HG03520 (cell line): ENCODE measurements around the gene CAPG.
"Not testable (repeated sequence)": the region's sequence is repeated elsewhere in the genome, so short reads cannot be mapped to it uniquely, and the experiment has no call there.

Experiments used
- ATAC-seq: cut with Tn5 transposase; IDR thresholded peaks from one replicate; pipeline ENCODE4 v1.9.1; 2021; ENCODE audit warnings: mild to moderate bottlenecking, moderate library complexity; ENCODE audit not compliant: unreplicated experiment

CAPG gene

GRCh38 chr2:85421260-85422071, 11.3 kb upstream of the CAPG start:
- no peak for ATAC-seq

GRCh38 chr2:85420536-85421259, 10.5 kb upstream of the CAPG start:
- ATAC-seq = peak; percentile 64

- no peak for ATAC-seq
Measured at GRCh38 chr2:85419009-85419675, 9.0 kb upstream of the CAPG start.

GRCh38 chr2:85418132-85419008, 8.2 kb upstream of the CAPG start, which contains the start of gene SH2D6:
Gene SH2D6, plus strand, starts transcription at chr2:85418714. Its CDS starts 10,752 bp downstream, at chr2:85429466.
- ATAC-seq = peak; percentile 77

GRCh38 chr2:85415980-85416650, 5.9 kb upstream of the CAPG start:
- no peak for ATAC-seq

GRCh38 chr2:85414761-85415553, 4.8 kb upstream of the CAPG start:
- no peak for ATAC-seq

GRCh38 chr2:85414421-85414759, 4.2 kb upstream of the CAPG start:
- not testable (repeated sequence) for ATAC-seq

GRCh38 chr2:85413592-85414420, 3.6 kb upstream of the CAPG start:
- ATAC-seq = no peak

GRCh38 chr2:85411405-85411748, 1.2 kb upstream of the CAPG start:
- no peak for ATAC-seq

GRCh38 chr2:85410584-85411404, 628 bp upstream of the CAPG start:
- ATAC-seq = no peak

- no peak for ATAC-seq
Measured at GRCh38 chr2:85405201-85406059, 4.7 kb downstream of the CAPG start.

GRCh38 chr2:85401844-85402243, 8.3 kb downstream of the CAPG start:
- no peak for ATAC-seq

- ATAC-seq = no peak
Measured at GRCh38 chr2:85401464-85401805, 8.7 kb downstream of the CAPG start.

GRCh38 chr2:85400541-85401463, 9.4 kb downstream of the CAPG start:
- ATAC-seq = no peak

GRCh38 chr2:85400023-85400422, 10.1 kb downstream of the CAPG start:
- ATAC-seq = no peak

GRCh38 chr2:85399183-85399455, 11.0 kb downstream of the CAPG start:
- no peak for ATAC-seq
